Caco-2 (cell line): Measurements from ENCODE around the gene RAB6C. TPM values are rescaled to one million over a fixed set of nuclear protein-coding genes. Genes with fewer than 3 reads are reported as not detected.
"Not testable (repeated sequence)": the region's sequence is repeated elsewhere in the genome, so short reads cannot be mapped to it uniquely, and the experiment has no call there.

ENCODE experiments used
- BruUV-seq: library from RNA; stranded (reverse); fragments of 400-500 nt; replicated peaks from 2 replicates; lab custom pipeline; 2021; lab: Mats Ljungman, UMichigan
- CTCF ChIA-PET: fragments of 300-600 bp; sonication (Branson Sonifier 250); formaldehyde crosslinking; loops from one replicate; lab custom pipeline; 2022; ENCODE audit warnings: antibody characterized with exemption; lab: Charles Lee
- POLR2A ChIA-PET: fragments of 300-600 bp; sonication (Branson Sonifier 250); formaldehyde crosslinking; loops from one replicate; lab custom pipeline; 2022; ENCODE audit warnings: antibody characterized with exemption; lab: Charles Lee
- DNase-seq, 2 experiments: peaks; one replicate each; pipeline versions ENCODE4 v3.0.0 to v3.0.0-alpha.2; 2020 to 2022
- H3K27me3 ChIP-seq: replicated peaks from 2 replicates; pipeline ENCODE4 v1.6.0; 2011; ENCODE audit warnings: low read length; ENCODE audit not compliant: control insufficient read depth, insufficient read depth
- H3K36me3 ChIP-seq: 2 replicates; pipeline ENCODE4 v1.5.1; 2011; ENCODE audit warnings: low read length; ENCODE audit not compliant: control insufficient read depth, insufficient read depth
- H3K4me1 ChIP-seq: fragments of 250-450 bp; sonication (Bioruptor Pico); 2 replicates; pipeline ENCODE4 v1.5.1; 2020; ENCODE audit warnings: mild to moderate bottlenecking
- H3K4me3 ChIP-seq: 2 replicates; pipeline ENCODE4 v1.5.1; 2011; ENCODE audit warnings: low read depth, mild to moderate bottlenecking, control low read depth, low read length
- H3K9me3 ChIP-seq: fragments of 250-450 bp; sonication (Bioruptor Pico); 2 replicates; pipeline ENCODE4 v1.5.1; 2020; ENCODE audit warnings: mild to moderate bottlenecking, moderate library complexity
- H3K27ac Mint-ChIP-seq: one replicate; pipeline ENCODE4 v1.8.0; 2022; ENCODE audit warnings: mixed read lengths; ENCODE audit not compliant: unreplicated experiment
- H3K27me3 Mint-ChIP-seq: one replicate; pipeline ENCODE4 v1.8.0; 2022; ENCODE audit warnings: mixed read lengths; ENCODE audit not compliant: insufficient read depth, unreplicated experiment
- H3K36me3 Mint-ChIP-seq: one replicate; pipeline ENCODE4 v1.8.0; 2022; ENCODE audit warnings: mild to moderate bottlenecking, mixed read lengths; ENCODE audit not compliant: insufficient read depth, unreplicated experiment
- H3K4me1 Mint-ChIP-seq: one replicate; pipeline ENCODE4 v1.8.0; 2022; ENCODE audit warnings: low read depth, mixed read lengths; ENCODE audit not compliant: unreplicated experiment
- H3K4me3 Mint-ChIP-seq: one replicate; pipeline ENCODE4 v1.8.0; 2022; ENCODE audit warnings: mild to moderate bottlenecking, moderate library complexity, mixed read lengths; ENCODE audit not compliant: unreplicated experiment
- H3K9me3 Mint-ChIP-seq: one replicate; pipeline ENCODE4 v1.8.0; 2022; ENCODE audit warnings: mixed read lengths; ENCODE audit not compliant: unreplicated experiment
- intact Hi-C: fragments of 100-400 bp; cut with micrococcal nuclease; formaldehyde crosslinking; loops from one replicate; pipeline ENCODE4 v1.10.0; 2022; ENCODE audit not compliant: unreplicated experiment
- total RNA-seq: library from RNA; stranded (reverse); gene quantifications from 2 replicates; pipeline ENCODE4 v1.2.3, GENCODE V29; 2022
- TF ChIP-seq, protein P1 (sequence below), 2 experiments: fragments of 200-600 bp in 1 of 2; IDR thresholded peaks; 1 replicate in 1 of 2; 2 replicates in 1 of 2; pipeline versions ENCODE4 v1.5.1 to v1.8.0; 2011 to 2022; ENCODE audit warnings: antibody characterized with exemption in 1 of 2, control low read depth in 1 of 2, inconsistent platforms in 1 of 2, low read depth in 1 of 2, low read length in 1 of 2, mild to moderate bottlenecking in 1 of 2, moderate library complexity in 1 of 2; ENCODE audit not compliant: insufficient read depth in 1 of 2, severe bottlenecking in 1 of 2, unreplicated experiment in 1 of 2

RAB6C gene
- total RNA-seq, 1 experiment from 2014 or later: not detected

DNA sequence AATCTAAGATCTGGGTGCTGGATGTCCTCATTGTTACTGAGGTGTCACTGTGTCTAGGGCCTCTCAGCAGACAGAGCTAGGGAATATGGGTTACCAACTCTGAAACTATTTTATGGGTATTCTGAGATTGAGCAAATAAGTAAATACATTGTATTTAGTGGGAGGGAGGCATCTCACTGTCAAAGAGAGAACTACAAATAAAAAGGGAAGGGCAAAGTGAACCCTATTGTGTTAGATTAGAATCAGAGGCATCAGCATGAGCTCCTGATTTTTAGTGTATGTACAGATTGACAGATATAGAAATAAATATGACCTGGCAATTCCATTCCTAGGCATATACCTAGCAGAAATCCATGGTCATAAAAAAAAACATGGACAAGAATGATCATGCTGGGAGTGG lies 33.9 kb upstream of the RAB6C start:
- ChIA-PET POLR2A (no interaction called here), CTCF (no interaction called here)
- TF ChIP-seq, protein P1, sequence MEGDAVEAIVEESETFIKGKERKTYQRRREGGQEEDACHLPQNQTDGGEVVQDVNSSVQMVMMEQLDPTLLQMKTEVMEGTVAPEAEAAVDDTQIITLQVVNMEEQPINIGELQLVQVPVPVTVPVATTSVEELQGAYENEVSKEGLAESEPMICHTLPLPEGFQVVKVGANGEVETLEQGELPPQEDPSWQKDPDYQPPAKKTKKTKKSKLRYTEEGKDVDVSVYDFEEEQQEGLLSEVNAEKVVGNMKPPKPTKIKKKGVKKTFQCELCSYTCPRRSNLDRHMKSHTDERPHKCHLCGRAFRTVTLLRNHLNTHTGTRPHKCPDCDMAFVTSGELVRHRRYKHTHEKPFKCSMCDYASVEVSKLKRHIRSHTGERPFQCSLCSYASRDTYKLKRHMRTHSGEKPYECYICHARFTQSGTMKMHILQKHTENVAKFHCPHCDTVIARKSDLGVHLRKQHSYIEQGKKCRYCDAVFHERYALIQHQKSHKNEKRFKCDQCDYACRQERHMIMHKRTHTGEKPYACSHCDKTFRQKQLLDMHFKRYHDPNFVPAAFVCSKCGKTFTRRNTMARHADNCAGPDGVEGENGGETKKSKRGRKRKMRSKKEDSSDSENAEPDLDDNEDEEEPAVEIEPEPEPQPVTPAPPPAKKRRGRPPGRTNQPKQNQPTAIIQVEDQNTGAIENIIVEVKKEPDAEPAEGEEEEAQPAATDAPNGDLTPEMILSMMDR (IDR thresholded peaks at IDR 0.05; ENCODE audit: insufficient read depth in 1 of 2, low read depth in 1 of 2, low read length in 1 of 2, severe bottlenecking in 1 of 2, unreplicated experiment in 1 of 2): no peak
- Mint-ChIP-seq H3K27ac (no peak overlapping the region), H3K4me3 (no peak overlapping the region), H3K27me3 (peaks cover 11% of the 10 kb centered on the region), H3K9me3 (no peaks in the 10 kb centered on the region), H3K4me1 (no peaks in the 10 kb centered on the region), H3K36me3 (no peaks in the 10 kb centered on the region)
- Histone ChIP-seq H3K4me1 (no peaks in the 10 kb centered on the region), H3K36me3 (no peaks in the 10 kb centered on the region), H3K4me3 (no peak overlapping the region), H3K9me3 (no peaks in the 10 kb centered on the region), H3K27me3 (no peaks in the 10 kb centered on the region)
- intact Hi-C loops: no loop called here
- DNase-seq: no peak
- no TSS peak for BruUV-seq

DNA sequence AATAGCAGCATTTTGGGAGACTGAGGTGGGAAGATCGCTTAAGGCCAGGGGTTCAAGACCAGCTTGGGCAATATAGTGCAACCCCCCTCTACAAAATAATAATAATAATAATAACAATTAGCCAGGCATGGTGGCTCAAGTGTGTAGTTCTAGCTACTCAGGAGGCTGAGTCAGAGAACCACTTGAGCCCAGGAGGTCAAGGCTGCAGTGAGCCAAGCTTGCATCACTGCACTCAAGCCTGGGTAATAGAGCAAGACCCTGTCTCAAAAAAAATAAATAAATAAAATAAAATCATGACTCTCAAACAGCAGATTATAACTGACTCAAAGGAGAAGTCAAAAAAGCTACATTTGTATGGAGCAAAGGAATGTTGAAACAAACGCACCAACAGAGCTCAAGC lies 31.8 kb upstream of the RAB6C start:
- H3K9me3 Mint-ChIP-seq, H3K27ac Mint-ChIP-seq, H3K36me3 ChIP-seq, H3K4me3 Mint-ChIP-seq, H3K4me1 Mint-ChIP-seq, H3K36me3 Mint-ChIP-seq, POLR2A ChIA-PET, H3K4me1 ChIP-seq, H3K4me3 ChIP-seq, H3K27me3 ChIP-seq, intact Hi-C loops, BruUV-seq, DNase-seq, H3K9me3 ChIP-seq, CTCF ChIA-PET: not testable (repeated sequence)
- H3K27me3 Mint-ChIP-seq: peaks cover 11% of the 10 kb centered on the region

DNA sequence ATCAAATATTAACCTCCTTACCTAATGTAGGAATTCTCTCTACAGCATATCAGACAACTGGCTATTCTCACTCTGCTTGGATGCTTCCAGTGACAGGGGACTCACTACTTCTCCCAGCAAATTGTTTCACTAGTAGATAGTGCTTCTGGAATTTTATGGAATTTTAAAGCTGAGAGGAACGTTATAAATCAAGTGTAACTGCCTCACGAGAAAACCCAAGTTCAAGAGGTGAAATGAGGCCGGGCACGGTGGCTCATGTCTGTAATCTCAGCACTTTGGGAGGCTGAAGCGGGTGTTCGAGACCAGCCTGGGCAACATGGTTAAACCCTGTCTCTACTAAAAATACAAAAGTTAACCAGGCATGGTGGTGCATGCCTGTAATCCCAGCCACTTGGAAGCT lies 23.3 kb upstream of the RAB6C start:
- H3K36me3 Mint-ChIP-seq, H3K9me3 Mint-ChIP-seq, H3K4me1 Mint-ChIP-seq, BruUV-seq, CTCF ChIA-PET, H3K4me3 ChIP-seq, DNase-seq, H3K27me3 ChIP-seq, H3K36me3 ChIP-seq, H3K9me3 ChIP-seq, intact Hi-C loops, H3K4me3 Mint-ChIP-seq, H3K4me1 ChIP-seq, H3K27me3 Mint-ChIP-seq, H3K27ac Mint-ChIP-seq: not testable (repeated sequence)
- POLR2A ChIA-PET: interaction anchor here (0.6 kb wide), 1 partner anchor 51 kb away, joined by 3 read pairs; no protein-coding TSS in a partner anchor

DNA sequence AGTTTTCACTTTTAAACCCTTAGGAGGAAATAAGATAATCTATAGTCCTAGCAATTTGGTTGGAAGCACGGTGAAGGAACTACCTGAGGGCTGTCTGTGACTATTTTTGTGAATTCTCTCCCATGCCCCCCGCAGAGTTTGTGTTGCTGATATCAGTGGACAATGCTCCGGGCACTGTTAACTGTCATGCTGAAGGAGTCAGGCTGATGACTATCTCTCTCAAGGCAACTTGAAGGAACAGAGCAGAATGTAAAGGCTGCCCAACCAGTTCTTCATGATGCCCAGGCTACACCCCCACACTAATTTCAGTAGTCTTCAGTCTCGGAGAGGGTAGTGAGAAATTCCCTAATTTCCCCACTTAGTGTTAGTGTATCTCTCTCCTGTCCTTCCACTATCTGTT lies 21.6 kb upstream of the RAB6C start:
- peaks cover 6% of the 10 kb centered on the region for H3K4me1 Mint-ChIP-seq
- peaks cover 8% of the 10 kb centered on the region for H3K27me3 Mint-ChIP-seq
- no peak overlapping the region for H3K4me3 Mint-ChIP-seq
- no peak overlapping the region for H3K27ac Mint-ChIP-seq
- H3K36me3 Mint-ChIP-seq: no peaks in the 10 kb centered on the region
- no peaks in the 10 kb centered on the region for H3K9me3 Mint-ChIP-seq
- ChIA-PET POLR2A (no interaction called here), CTCF (no interaction called here)
- Histone ChIP-seq H3K4me1 (no peaks in the 10 kb centered on the region), H3K36me3 (no peaks in the 10 kb centered on the region), H3K27me3 (no peaks in the 10 kb centered on the region), H3K9me3 (no peaks in the 10 kb centered on the region), H3K4me3 (no peak overlapping the region)
- TF ChIP-seq, protein P1 (IDR thresholded peaks at IDR 0.05; ENCODE audit: insufficient read depth in 1 of 2, low read depth in 1 of 2, low read length in 1 of 2, severe bottlenecking in 1 of 2, unreplicated experiment in 1 of 2): no peak
- BruUV-seq: no TSS peak
- no peak for DNase-seq
- intact Hi-C loops: no loop called here

DNA sequence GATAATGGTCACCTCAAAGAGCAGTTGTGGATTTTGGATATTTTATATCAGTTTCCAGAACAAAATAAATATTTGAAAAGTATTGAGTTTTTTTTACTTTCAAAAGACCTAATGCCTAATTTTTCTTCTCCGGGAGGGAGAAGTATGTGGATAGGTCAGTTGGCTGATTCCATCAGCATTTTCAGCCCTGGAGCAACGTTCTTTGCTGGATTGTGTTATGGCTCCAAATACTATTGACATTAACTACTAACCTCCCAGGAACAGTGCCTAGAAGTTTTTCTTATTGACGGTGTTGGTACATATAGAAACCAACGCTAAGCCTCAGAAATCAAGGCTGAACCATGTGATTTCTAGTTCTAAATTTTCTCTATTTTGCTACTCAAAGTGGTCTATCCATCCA lies 20.7 kb upstream of the RAB6C start:
- DNase-seq, POLR2A ChIA-PET, H3K9me3 ChIP-seq, H3K36me3 ChIP-seq, H3K27ac Mint-ChIP-seq, H3K4me3 ChIP-seq, H3K27me3 ChIP-seq, H3K4me3 Mint-ChIP-seq, H3K4me1 ChIP-seq, H3K9me3 Mint-ChIP-seq, H3K36me3 Mint-ChIP-seq, CTCF ChIA-PET, H3K4me1 Mint-ChIP-seq, BruUV-seq, intact Hi-C loops: not testable (repeated sequence)
- H3K27me3 Mint-ChIP-seq: peaks cover 12% of the 10 kb centered on the region

DNA sequence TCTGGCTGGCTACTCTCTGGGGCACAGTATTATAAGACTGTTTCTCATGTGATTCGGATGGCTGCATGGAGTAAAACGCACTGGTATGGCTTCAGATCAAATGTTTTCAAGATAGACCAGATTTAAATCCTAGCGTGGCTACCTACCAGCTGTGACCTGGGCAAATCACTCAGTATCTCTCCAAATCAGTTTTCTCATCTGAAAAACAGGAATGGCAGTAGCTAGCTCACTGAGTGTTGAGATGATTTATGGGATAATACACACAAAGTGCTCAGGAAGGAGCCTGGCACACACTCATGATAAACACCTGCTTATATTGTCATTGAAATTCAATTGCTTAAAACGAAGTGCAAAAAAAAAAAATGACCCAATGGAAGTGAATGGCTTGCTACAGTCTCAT lies 10.9 kb upstream of the RAB6C start:
- POLR2A ChIA-PET, H3K9me3 Mint-ChIP-seq, BruUV-seq, H3K4me1 ChIP-seq, H3K4me1 Mint-ChIP-seq, H3K36me3 Mint-ChIP-seq, H3K27ac Mint-ChIP-seq, H3K9me3 ChIP-seq, DNase-seq, CTCF ChIA-PET, H3K4me3 ChIP-seq, intact Hi-C loops, H3K36me3 ChIP-seq, H3K4me3 Mint-ChIP-seq, H3K27me3 ChIP-seq: not testable (repeated sequence)
- peaks cover 28% of the 10 kb centered on the region for H3K27me3 Mint-ChIP-seq
